G401.6 (cell line): ENCODE results near the gene TBPL2.
"Not testable (repeated sequence)": the region's sequence is repeated elsewhere in the genome, so short reads cannot be mapped to it uniquely, and the experiment has no call there.

Experiments
- FAIRE-seq: peaks from 2 replicates; lab custom pipeline; 2012; peaks lifted over from hg19 to GRCh38; lab: Jason Lieb, UNC

Gene TBPL2

GRCh38 chr14:55399852-55400251, 40.6 kb downstream of the TBPL2 start:
- no peak for FAIRE-seq

GRCh38 chr14:55399183-55399582, 41.2 kb downstream of the TBPL2 start:
- FAIRE-seq = peak; percentile 33

- no peak for FAIRE-seq
Observed at GRCh38 chr14:55398679-55399078, 41.7 kb downstream of the TBPL2 start.

- FAIRE-seq = no peak
Observed at GRCh38 chr14:55389330-55389729, 51.1 kb downstream of the TBPL2 start.

GRCh38 chr14:55388160-55388559, 52.3 kb downstream of the TBPL2 start:
- no peak for FAIRE-seq

- no peak for FAIRE-seq
Observed at GRCh38 chr14:55387121-55387520, 53.3 kb downstream of the TBPL2 start.

- FAIRE-seq = no peak
Observed at GRCh38 chr14:55386037-55386808, 54.2 kb downstream of the TBPL2 start.

- FAIRE-seq = no peak
Observed at GRCh38 chr14:55384536-55384935, 55.9 kb downstream of the TBPL2 start.

GRCh38 chr14:55383541-55384140, 56.8 kb downstream of the TBPL2 start:
- no peak for FAIRE-seq

GRCh38 chr14:55383056-55383466, 57.4 kb downstream of the TBPL2 start:
- not testable (repeated sequence) for FAIRE-seq

GRCh38 chr14:55382483-55382882, 57.9 kb downstream of the TBPL2 start:
- FAIRE-seq = no peak

GRCh38 chr14:55381561-55381960, 58.9 kb downstream of the TBPL2 start:
- FAIRE-seq = no peak

- no peak for FAIRE-seq
Observed at GRCh38 chr14:55381040-55381439, 59.4 kb downstream of the TBPL2 start.

GRCh38 chr14:55377236-55377635, 63.2 kb downstream of the TBPL2 start:
- FAIRE-seq = no peak

GRCh38 chr14:55374771-55375170, 65.6 kb downstream of the TBPL2 start:
- no peak for FAIRE-seq

GRCh38 chr14:55373784-55374705, 66.4 kb downstream of the TBPL2 start:
- FAIRE-seq = no peak

GRCh38 chr14:55372825-55373224, 67.6 kb downstream of the TBPL2 start:
- FAIRE-seq = no peak

GRCh38 chr14:55372423-55372822, 68.0 kb downstream of the TBPL2 start:
- no peak for FAIRE-seq

GRCh38 chr14:55370883-55371455, 69.4 kb downstream of the TBPL2 start:
- FAIRE-seq = no peak

GRCh38 chr14:55366271-55366670, 74.1 kb downstream of the TBPL2 start:
- FAIRE-seq = no peak
